Ovary (tissue), 10 donors: Measurements from ENCODE around the gene GOLGA6A. TPM values are rescaled to one million over a fixed set of nuclear protein-coding genes. Genes with fewer than 3 reads are reported as not detected.
"Not testable (repeated sequence)": the region's sequence is repeated elsewhere in the genome, so short reads cannot be mapped to it uniquely, and the experiment has no call there.

Experiments
- DNase-seq, 5 donors: peaks; one replicate each; pipeline ENCODE4 v3.0.0-alpha.2; 2019 to 2020
- H3K27ac ChIP-seq, 2 donors: fragments of 200-600 bp; one replicate each; pipeline versions ENCODE4 v1.5.1 to v1.8.0; 2019 to 2022
- H3K27me3 ChIP-seq: fragments of 200-600 bp; one replicate; pipeline ENCODE4 v1.8.0; 2022
- H3K36me3 ChIP-seq: fragments of 200-600 bp; sonication (generic); one replicate; pipeline ENCODE4 v1.5.1; 2019
- H3K4me1 ChIP-seq: one replicate; pipeline ENCODE4 v1.8.1; 2013; ENCODE audit warnings: mild to moderate bottlenecking, moderate library complexity; ENCODE audit not compliant: insufficient read depth
- H3K4me3 ChIP-seq: fragments of 200-600 bp; sonication (generic); one replicate; pipeline ENCODE4 v1.5.1; 2017
- H3K9me3 ChIP-seq, 2 donors: fragments of 200-600 bp in 1 of 2; sonication (generic) in 1 of 2; one replicate each; pipeline versions ENCODE4 v1.5.1 to v1.8.1; 2013 to 2019; ENCODE audit warnings: mild to moderate bottlenecking in 1 of 2, moderate library complexity in 1 of 2
- EP300 ChIP-seq: sonication (generic); formaldehyde crosslinking; IDR thresholded peaks from one replicate; pipeline ENCODE4 v1.6.1; 2017; ENCODE audit warnings: antibody characterized with exemption
- POLR2A ChIP-seq: fragments of 450-650 bp; IDR thresholded peaks from one replicate; pipeline ENCODE4 v1.6.1; 2017; ENCODE audit warnings: antibody characterized with exemption, mild to moderate bottlenecking, moderate library complexity
- WGBS, 3 donors: extraction: QIAGEN DNeasy Blood & Tissue Kit in 1 of 3; methylation state at CpG; one replicate each; pipeline versions ENCODE4 v1.1.5 to v1.1.7; 2013 to 2017; 5-methylcytosine and 5-hydroxymethylcytosine counted together
- intact Hi-C, 4 donors: fragments of 100-400 bp; cut with DNase I; formaldehyde crosslinking; loops; one replicate each; pipeline versions ENCODE4 v1.11.0 to v1.15.1; 2022 to 2023
- long read RNA-seq, 3 donors: library from polyadenylated mRNA in 2 of 3; unstranded in 2 of 3; transcript quantifications; one replicate each; pipeline ENCODE4 v2.0.0 and lab custom pipeline, GENCODE V29; 2021 to 2026
- polyA plus RNA-seq, 2 donors: library from polyadenylated mRNA; stranded (reverse); fragments of 200-250 nt in 1 of 2; fragments of 350-450 nt in 1 of 2; fragmentation: Illumina TruSeq in 1 of 2; extraction: RNeasy Lipid Tissue Mini Kit (QIAGEN cat#74804) in 1 of 2; gene quantifications; one replicate each; pipeline ENCODE4 v1.2.3, GENCODE V29; 2013 to 2014
- total RNA-seq, 7 donors: library from RNA; depleted of rRNA in 2 of 7; stranded (reverse); fragments of >200 nt in 2 of 7; fragmentation: NEBNext Ultra II Directional in 3 of 7; extraction: Animal tissue kit (Norgen Biotek cat#: 25700) in 3 of 7; gene quantifications; one replicate each; pipeline versions ENCODE4 v1.1.0 to v1.2.4, GENCODE V29; 2016 to 2023
- TF ChIP-seq, protein P1 (sequence below), 3 donors: fragments of 450-650 bp in 2 of 3; fragments of 200-600 bp in 1 of 3; IDR thresholded peaks; one replicate each; pipeline versions ENCODE4 v1.5.1 to v1.8.0; 2016 to 2022; ENCODE audit warnings: antibody characterized with exemption in 3 of 3, mild to moderate bottlenecking in 1 of 3
- donor health status: DM: no; HTN: no; CAD: no; lungs with moderate emphysema.
- donor health status: DM: no; HTN: no; CAD: no.
- donor health status: Bipolar disorder and iron deficiency.
- donor health status: DM: yes; HTN: yes; CAD: no.
- donor health status: DM: no; HTN: no; CAD: no.
- donor health status: DM: yes; HTN: yes; CAD: no.

GOLGA6A gene, protein sequence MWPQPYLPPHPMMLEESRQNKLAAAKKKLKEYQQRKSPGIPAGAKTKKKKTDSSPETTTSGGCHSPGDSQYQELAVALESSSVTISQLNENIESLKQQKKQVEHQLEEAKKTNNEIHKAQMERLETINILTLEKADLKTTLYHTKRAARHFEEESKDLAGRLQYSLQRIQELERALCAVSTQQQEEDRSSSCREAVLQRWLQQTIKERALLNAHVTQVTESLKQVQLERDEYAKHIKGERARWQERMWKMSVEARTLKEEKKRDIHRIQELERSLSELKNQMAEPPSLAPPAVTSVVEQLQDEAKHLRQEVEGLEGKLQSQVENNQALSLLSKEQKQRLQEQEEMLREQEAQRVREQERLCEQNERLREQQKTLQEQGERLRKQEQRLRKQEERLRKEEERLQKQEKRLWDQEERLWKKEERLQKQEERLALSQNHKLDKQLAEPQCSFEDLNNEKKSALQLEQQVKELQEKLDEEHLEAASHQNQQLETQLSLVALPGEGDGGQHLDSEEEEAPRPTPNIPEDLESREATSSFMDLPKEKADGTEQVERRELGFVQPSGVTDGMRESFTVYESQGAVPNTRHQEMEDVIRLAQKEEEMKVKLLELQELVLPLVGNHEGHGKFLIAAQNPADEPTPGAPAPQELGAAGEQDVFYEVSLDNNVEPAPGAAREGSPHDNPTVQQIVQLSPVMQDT
- total RNA-seq (under 1 TPM in 2 of 7 donors, not detected in 5; 0.37 to 0.48 TPM), polyA plus RNA-seq (under 1 TPM in 1 of 2 donors, not detected in 1; 0.04 TPM)
- long read RNA-seq, donor 1: 0 reads
- long read RNA-seq, donor 2: 0 reads
- long read RNA-seq, donor 3: 0 reads

DNA sequence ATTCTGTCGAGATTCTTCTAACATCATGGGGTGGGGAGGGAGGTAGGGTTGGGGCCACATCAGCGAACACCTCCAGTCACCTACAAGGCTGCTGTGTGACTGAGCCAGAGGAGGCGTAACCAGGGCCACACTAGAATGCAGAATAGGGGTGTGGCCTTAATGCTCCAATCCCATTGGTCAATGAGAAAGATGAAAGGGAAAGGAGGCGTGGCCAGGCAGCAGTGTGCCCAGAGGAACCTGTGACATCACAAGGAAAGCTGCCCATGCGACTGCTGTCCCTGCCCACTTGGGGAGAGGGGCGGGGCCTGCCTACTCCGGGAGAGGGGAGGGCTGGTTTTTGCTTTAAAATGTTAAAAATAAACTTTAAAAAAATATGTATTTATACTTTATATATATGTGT is at the start of gene GOLGA6A:
Gene GOLGA6A, minus strand, starts transcription at position 101 of the 400 bp plus-strand sequence. Its CDS starts 41 bp downstream, at position 60.
- H3K27me3 ChIP-seq, H3K4me3 ChIP-seq, intact Hi-C loops, DNase-seq, H3K36me3 ChIP-seq, H3K27ac ChIP-seq, H3K9me3 ChIP-seq, H3K4me1 ChIP-seq: not testable (repeated sequence)
- WGBS, 3 donors: no CpG with 5 or more reads among the region's 7 CpGs

DNA sequence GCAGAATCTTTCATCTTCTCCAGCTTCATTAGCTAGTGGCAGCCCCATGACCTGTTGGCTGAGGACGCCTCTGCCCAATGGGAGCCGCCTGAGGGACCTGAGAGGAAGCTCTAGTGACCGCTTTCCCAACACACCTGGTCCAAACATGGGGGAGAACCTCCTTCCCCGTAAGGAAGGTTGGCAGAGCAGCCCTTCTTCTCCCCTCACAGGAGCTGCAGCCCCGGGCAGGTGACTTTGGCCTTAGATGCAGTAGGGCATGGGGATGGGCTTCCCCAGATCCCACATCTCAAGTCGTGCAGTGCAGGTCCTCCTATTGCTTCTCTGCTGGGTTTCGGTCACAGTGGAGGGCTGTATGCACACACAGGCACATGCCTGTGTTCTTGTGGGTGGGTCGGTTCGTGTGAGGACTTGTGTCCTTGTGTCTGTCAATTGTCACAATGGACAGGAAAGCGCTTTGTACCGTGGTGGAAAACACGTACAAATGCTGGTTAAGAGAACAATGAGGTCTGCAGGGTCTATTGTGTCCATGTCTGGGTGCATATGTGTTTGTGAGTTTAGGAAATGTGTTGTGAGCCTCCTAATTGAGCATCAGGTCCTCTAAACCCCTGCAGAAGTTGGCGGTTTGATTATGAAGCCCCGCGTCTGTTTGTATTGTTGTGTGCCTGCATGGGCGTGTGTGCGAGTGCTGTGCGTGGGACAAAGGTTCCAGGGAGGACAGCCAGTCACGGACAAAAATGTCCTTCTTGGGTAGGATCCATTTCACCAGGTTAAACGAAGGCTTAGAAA is 49.5 kb upstream of the GOLGA6A start:
- 59 to 63% (median 62%) methylated on average over 20 of the region's 20 CpGs for WGBS, 3 donors
- H3K4me3 ChIP-seq: no peak overlapping the region
- no peak for DNase-seq
- H3K27me3 ChIP-seq: peaks cover 4% of the 10 kb centered on the region
- no peak overlapping the region for H3K27ac ChIP-seq
- intact Hi-C loops: loop anchor here in 2 of 4 donors (5.0 kb wide), 2 partner anchors 40 to 85 kb away; partner anchors contain the start of gene ISLR (in 1 of the 2)
- H3K36me3 ChIP-seq: no peaks in the 10 kb centered on the region
- no peak for TF ChIP-seq POLR2A
- TF ChIP-seq, protein P1, sequence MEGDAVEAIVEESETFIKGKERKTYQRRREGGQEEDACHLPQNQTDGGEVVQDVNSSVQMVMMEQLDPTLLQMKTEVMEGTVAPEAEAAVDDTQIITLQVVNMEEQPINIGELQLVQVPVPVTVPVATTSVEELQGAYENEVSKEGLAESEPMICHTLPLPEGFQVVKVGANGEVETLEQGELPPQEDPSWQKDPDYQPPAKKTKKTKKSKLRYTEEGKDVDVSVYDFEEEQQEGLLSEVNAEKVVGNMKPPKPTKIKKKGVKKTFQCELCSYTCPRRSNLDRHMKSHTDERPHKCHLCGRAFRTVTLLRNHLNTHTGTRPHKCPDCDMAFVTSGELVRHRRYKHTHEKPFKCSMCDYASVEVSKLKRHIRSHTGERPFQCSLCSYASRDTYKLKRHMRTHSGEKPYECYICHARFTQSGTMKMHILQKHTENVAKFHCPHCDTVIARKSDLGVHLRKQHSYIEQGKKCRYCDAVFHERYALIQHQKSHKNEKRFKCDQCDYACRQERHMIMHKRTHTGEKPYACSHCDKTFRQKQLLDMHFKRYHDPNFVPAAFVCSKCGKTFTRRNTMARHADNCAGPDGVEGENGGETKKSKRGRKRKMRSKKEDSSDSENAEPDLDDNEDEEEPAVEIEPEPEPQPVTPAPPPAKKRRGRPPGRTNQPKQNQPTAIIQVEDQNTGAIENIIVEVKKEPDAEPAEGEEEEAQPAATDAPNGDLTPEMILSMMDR (IDR thresholded peaks at IDR 0.05): no peak
- no peak for TF ChIP-seq EP300
- peaks cover 0 to 7% of the 10 kb centered on the region in 2 donors for H3K9me3 ChIP-seq
- peaks cover 11% of the 10 kb centered on the region for H3K4me1 ChIP-seq

DNA sequence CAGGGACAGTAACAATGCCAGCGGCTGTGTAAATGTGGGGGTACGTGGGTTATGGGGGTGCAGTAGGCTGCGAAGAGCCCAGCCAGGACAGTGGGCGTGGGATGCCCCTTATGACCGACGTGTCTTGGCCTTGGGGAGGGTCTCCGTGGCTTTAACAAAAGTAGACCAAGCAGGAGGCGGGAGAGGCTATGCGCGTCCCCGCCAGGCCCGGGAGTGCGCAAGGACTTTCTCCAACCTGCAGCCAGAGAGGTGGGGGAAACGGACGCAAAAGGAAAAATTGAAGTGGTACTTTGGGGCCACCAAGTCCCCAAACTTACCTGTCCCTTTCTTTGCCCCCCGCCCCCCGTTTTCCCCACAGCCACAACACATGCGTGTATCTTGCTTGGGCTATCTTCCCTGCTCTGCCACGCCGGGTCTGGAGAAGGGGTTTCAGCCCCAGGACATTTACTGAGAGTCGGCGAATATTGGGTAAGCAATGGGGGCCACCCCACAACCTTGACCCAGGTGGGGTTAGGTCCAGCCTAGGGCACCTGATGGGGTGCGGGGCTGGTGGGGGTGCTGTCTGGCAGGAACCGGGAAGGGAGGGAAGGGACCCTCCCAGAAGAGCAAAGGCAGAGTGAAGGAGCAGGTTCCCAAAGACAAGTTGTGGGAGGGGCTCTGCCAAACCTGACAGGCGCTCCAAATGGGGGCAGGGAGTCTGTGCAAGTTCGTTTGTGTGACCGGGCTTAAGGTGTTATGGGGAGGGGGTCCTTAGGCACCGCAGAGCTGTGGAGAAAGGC is 48.7 kb upstream of the GOLGA6A start:
- Histone ChIP-seq H3K27ac (no peak overlapping the region), H3K4me3 (no peak overlapping the region), H3K36me3 (no peaks in the 10 kb centered on the region), H3K4me1 (peaks cover 11% of the 10 kb centered on the region), H3K9me3 (peaks cover 0 to 7% of the 10 kb centered on the region in 2 donors), H3K27me3 (peaks cover 4% of the 10 kb centered on the region)
- WGBS, 3 donors: 14 to 23% (median 15%) methylated on average over 28 of the region's 28 CpGs
- intact Hi-C loops: loop anchor here in 2 of 4 donors (5.0 kb wide), 2 partner anchors 41 to 86 kb away; partner anchors contain the start of gene ISLR (in 1 of the 2)
- DNase-seq: no peak
- TF ChIP-seq, protein P1 (IDR thresholded peaks at IDR 0.05): no peak
- TF ChIP-seq EP300: no peak
- TF ChIP-seq POLR2A: no peak

DNA sequence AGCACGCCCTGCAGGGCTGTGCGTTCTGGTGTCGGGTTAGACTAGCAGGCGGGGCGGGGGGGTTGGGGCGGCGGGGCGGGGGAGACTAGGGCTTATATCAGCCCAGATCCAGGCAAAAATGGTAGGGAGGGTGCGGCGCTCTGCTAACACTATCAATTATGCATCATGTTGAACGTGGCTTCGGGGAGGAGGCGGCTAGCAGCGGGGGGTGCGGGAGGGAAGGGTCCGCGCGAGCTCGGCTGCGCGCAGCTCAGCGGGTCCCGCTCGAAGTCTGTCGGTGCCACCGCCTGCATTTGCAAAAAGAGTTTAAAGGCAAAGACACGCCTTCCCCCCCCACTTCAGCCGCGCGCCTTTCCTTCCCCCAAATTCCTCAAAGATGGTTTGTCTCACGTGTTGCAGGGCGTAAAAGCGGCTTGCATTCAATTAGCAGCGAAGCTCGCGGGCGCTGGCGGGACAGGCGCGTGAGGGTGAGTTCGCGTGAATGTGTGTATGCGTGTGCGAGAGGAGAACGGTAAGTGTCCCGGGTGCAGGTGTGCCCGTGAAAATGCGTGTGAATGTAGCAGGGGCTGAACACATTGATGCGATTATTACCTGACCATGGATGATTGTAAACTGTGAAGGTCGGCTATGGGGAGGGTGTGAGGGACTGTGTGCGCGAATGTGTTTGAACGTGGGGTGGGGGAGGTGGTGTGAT is 48.0 kb upstream of the GOLGA6A start, which contains the start of gene ISLR2:
Gene ISLR2, plus strand, starts transcription at position 432 of the 694 bp plus-strand sequence. CDS start 2,169 bp downstream, outside the sequence.
- H3K4me3 ChIP-seq: no peak within 1 kb of the TSS
- no peak within 1 kb of the TSS for H3K27ac ChIP-seq
- 1 to 2% (median 1%) methylated on average over 51 to 53 of the region's 53 CpGs for WGBS, 3 donors
- H3K4me1 ChIP-seq: peaks cover 8% of the 10 kb centered on the region
- intact Hi-C loops: loop anchor here in 2 of 4 donors (5.0 kb wide), 2 partner anchors 42 to 87 kb away; partner anchors contain the start of gene ISLR (in 1 of the 2)
- TF ChIP-seq EP300: no peak
- no peak for TF ChIP-seq POLR2A
- TF ChIP-seq, protein P1 (IDR thresholded peaks at IDR 0.05): no peak
- peak in 2 of 5 donors; percentile 30 to 41 for DNase-seq
- no peaks in the 10 kb centered on the region for H3K36me3 ChIP-seq
- peaks cover 0 to 7% of the 10 kb centered on the region in 2 donors for H3K9me3 ChIP-seq
- peaks cover 4% of the 10 kb centered on the region for H3K27me3 ChIP-seq
